ENCODE results near the gene CHST8. TPM values are rescaled to one million over a fixed set of nuclear protein-coding genes. Genes with fewer than 3 reads are reported as not detected.

The CHST8 gene
- polyA plus RNA-seq, 1 experiment, result not detected

DNA sequence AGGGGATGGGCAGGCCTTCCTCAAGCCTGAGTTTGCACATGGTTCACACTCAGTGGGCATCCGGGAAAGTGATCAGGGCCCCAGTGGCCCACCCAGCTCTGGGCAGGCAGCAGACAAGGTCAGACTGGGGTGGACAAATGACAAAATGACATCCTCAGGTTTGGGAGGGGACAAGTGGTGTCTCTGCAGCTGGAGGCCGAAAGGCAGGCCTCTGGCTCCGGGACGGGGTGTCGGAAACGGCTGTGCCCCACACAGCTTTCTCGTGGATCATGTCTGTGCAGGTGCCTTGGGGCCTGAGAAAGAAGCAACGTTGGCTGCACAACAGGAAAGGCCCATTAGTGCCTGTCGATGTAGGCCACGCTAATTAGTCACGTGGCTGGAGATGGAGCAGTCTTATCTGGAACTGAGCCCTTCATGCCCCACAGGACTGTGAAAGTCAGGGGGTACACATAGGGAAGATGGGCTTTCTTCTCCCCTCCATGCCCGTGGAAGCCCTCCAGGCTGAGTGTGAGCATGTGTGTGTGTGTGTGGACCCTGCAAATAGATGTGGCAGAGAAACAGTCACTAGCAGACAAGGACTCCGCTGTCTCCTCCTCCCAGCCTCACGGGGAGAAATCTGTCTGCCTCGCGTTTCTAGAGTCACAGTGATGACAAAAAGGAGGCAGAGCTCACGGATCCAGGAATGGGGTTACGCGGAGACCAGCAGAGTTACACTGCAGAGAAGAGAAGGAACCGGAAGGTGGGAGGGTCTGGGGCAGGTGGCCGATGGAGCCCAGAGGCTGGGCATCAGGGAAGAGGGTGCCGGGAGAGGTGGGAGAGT, 44.2 kb downstream of the CHST8 start:
- Histone ChIP-seq H3K27ac (ENCODE audit: low read depth, low read length) (no peak overlapping the region), H3K27me3 (ENCODE audit: control insufficient read depth, insufficient read depth, low read length) (no peaks in the 10 kb centered on the region), H3K4me3 (ENCODE audit: low read depth, low read length) (no peak overlapping the region), H3K9me3 (ENCODE audit: control insufficient read depth, insufficient read depth, low read length) (no peaks in the 10 kb centered on the region)
- no peak for DNase-seq (ENCODE audit: low read depth, low spot score)
- ChIA-PET POLR2A (interaction anchor here (0.6 kb wide), 1 partner anchor 284 kb away, joined by 3 read pairs; no protein-coding TSS in a partner anchor), CTCF (no interaction called here)
- no peak for TF ChIP-seq CTCF (IDR thresholded peaks at IDR 0.05; ENCODE audit: low read depth, low read length)

GRCh38 chr19:33667141-33667650, 45.4 kb downstream of the CHST8 start:
- no peak overlapping the region for H3K4me3 ChIP-seq (ENCODE audit: low read depth, low read length)
- H3K9me3 ChIP-seq (ENCODE audit: control insufficient read depth, insufficient read depth, low read length), result no peaks in the 10 kb centered on the region
- ChIA-PET CTCF (no interaction called here), POLR2A (no interaction called here)
- H3K27me3 ChIP-seq (ENCODE audit: control insufficient read depth, insufficient read depth, low read length), result no peaks in the 10 kb centered on the region
- TF ChIP-seq CTCF (IDR thresholded peaks at IDR 0.05; ENCODE audit: low read depth, low read length), result no peak
- H3K27ac ChIP-seq (ENCODE audit: low read depth, low read length), result no peak overlapping the region
- no peak for DNase-seq (ENCODE audit: low read depth, low spot score)

- DNase-seq (ENCODE audit: low read depth, low spot score), result no peak
- TF ChIP-seq CTCF (IDR thresholded peaks at IDR 0.05; ENCODE audit: low read depth, low read length), result no peak
- POLR2A ChIA-PET, result no interaction called here
- H3K9me3 ChIP-seq (ENCODE audit: control insufficient read depth, insufficient read depth, low read length), result no peaks in the 10 kb centered on the region
- no peak overlapping the region for H3K27ac ChIP-seq (ENCODE audit: low read depth, low read length)
- H3K4me3 ChIP-seq (ENCODE audit: low read depth, low read length), result no peak overlapping the region
- H3K27me3 ChIP-seq (ENCODE audit: control insufficient read depth, insufficient read depth, low read length), result no peaks in the 10 kb centered on the region
- CTCF ChIA-PET, result no interaction called here
Measured at GRCh38 chr19:33667881-33668280, 46.1 kb downstream of the CHST8 start.

DNA sequence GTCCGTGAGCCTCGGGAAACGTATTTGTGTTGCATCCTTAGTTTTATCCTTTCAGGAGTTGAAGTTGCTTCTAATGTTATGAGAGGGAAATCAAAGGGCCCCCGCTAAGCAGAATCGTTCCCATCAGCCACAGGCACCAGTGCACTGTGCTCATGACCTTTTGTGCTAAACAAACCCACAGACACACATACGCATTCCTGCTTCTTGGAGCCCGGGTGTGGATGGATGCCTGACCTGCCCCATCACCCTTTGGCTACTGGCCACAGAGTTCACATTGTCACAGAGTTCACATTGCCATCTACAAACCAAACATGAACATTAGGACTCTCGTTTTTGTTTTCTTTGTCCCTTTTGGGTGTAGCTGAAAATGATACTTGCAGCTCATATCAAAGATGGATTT, 47.2 kb downstream of the CHST8 start:
- CTCF ChIA-PET, result no interaction called here
- DNase-seq (ENCODE audit: low read depth, low spot score), result no peak
- no peak overlapping the region for H3K27ac ChIP-seq (ENCODE audit: low read depth, low read length)
- no peak for TF ChIP-seq CTCF (IDR thresholded peaks at IDR 0.05; ENCODE audit: low read depth, low read length)
- no peaks in the 10 kb centered on the region for H3K27me3 ChIP-seq (ENCODE audit: control insufficient read depth, insufficient read depth, low read length)
- H3K4me3 ChIP-seq (ENCODE audit: low read depth, low read length), result no peak overlapping the region
- POLR2A ChIA-PET, result no interaction called here
- H3K9me3 ChIP-seq (ENCODE audit: control insufficient read depth, insufficient read depth, low read length), result no peaks in the 10 kb centered on the region

GRCh38 chr19:33669376-33669775, 47.6 kb downstream of the CHST8 start:
- no peaks in the 10 kb centered on the region for H3K9me3 ChIP-seq (ENCODE audit: control insufficient read depth, insufficient read depth, low read length)
- no peak for DNase-seq (ENCODE audit: low read depth, low spot score)
- ChIA-PET CTCF (no interaction called here), POLR2A (no interaction called here)
- no peak overlapping the region for H3K4me3 ChIP-seq (ENCODE audit: low read depth, low read length)
- H3K27ac ChIP-seq (ENCODE audit: low read depth, low read length), result no peak overlapping the region
- no peaks in the 10 kb centered on the region for H3K27me3 ChIP-seq (ENCODE audit: control insufficient read depth, insufficient read depth, low read length)
- no peak for TF ChIP-seq CTCF (IDR thresholded peaks at IDR 0.05; ENCODE audit: low read depth, low read length)

Measured in AG04450 (cell line).